Posterior vena cava (tissue), 2 donors: ENCODE data around the gene CBS. TPM values are rescaled to one million over a fixed set of nuclear protein-coding genes. Genes with fewer than 3 reads are reported as not detected.

Experiments
- DNase-seq: peaks from one replicate; pipeline ENCODE4 v3.0.0-alpha.2; 2020; ENCODE audit warnings: low spot score
- intact Hi-C, 2 donors: fragments of 100-400 bp; cut with DNase I; formaldehyde crosslinking; loops; one replicate each; pipeline versions ENCODE4 v1.14.1 to v1.14.2; 2022 to 2023
- total RNA-seq, 2 donors: library from RNA; stranded (reverse); fragmentation: NEBNext Ultra II Directional; extraction: Animal tissue kit (Norgen Biotek cat#: 25700); gene quantifications; one replicate each; pipeline ENCODE4 v1.2.1, GENCODE V29; 2021
- donor health status: DM: yes; HTN: yes; CAD: no.
- donor health status: DM: yes; HTN: yes; CAD: no.

The CBS gene
- total RNA-seq, 2 donors from 2014 or later = 2.7 to 8.7 TPM

GRCh38 chr21:43005635-43006034 is 70.0 kb downstream of the CBS start:
- intact Hi-C loops = no loop called here
- DNase-seq = no peak

- intact Hi-C loops = no loop called here
- DNase-seq = no peak
Observed at GRCh38 chr21:43004926-43005325, 70.7 kb downstream of the CBS start.

Other genes starting within 250 kb of the CBS start
- 10 to 100 TPM; 12.1 to 13.4 TPM for gene WDR4, start 196.3 kb downstream of the CBS start, total RNA-seq
- 10 to 100 TPM; 26.1 to 39.0 TPM for gene NDUFV3, start 182.5 kb downstream of the CBS start, total RNA-seq
- not detected for gene ERVH48-1, start 150.2 kb downstream of the CBS start, total RNA-seq
- 10 to 100 TPM; 22.5 to 22.7 TPM for gene PKNOX1, start 101.3 kb downstream of the CBS start, total RNA-seq
- 10 to 100 TPM; 18.8 to 24.7 TPM for gene U2AF1, start 31.7 kb upstream of the CBS start, total RNA-seq
- gene CRYAA, start 93.2 kb upstream of the CBS start, total RNA-seq = not detected